ENCODE results near the gene ABCA10.

Gene ABCA10

DNA sequence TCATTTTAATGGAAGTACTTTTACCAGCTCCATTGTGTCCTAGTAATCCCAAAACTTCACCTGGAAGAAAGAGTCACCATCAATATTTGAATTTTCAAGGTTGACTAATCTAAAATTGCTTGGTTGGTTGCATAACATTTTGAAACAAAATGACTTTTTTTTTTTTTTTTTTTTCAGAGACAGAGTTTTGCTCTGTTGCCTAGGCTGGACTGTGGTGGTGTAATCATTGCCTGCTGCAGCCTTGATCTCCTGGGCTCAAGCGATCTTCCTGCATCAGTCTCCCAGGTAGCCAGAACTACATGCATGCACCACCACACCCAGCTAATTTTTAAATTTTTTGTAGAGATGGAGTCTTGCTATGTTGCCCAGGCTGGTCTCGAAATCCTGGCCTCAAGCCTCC lies 74.4 kb downstream of the ABCA10 start:
- no peak for DNase-seq

GRCh38 chr17:69150333-69150732 lies 78.3 kb downstream of the ABCA10 start:
- no peak for DNase-seq

DNA sequence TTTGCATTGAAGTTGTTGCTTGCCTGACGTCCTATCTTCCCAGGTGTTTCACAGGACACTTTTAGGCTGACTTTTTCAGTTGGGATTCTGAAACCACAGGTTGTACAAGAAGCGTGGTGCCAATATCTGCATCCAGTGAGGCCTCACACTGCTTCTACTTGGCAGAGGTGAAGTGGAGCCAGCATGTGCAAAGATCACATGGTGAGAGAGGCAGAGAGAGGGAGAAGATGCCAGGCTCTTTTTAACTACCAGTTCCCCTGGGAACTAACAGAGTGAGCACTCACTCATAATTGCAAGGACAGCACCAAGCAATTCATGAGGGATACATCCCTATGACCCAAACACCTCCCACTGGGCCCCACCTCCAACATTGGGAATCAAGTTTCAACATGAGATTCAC lies 81.2 kb downstream of the ABCA10 start:
- DNase-seq = no peak

DNA sequence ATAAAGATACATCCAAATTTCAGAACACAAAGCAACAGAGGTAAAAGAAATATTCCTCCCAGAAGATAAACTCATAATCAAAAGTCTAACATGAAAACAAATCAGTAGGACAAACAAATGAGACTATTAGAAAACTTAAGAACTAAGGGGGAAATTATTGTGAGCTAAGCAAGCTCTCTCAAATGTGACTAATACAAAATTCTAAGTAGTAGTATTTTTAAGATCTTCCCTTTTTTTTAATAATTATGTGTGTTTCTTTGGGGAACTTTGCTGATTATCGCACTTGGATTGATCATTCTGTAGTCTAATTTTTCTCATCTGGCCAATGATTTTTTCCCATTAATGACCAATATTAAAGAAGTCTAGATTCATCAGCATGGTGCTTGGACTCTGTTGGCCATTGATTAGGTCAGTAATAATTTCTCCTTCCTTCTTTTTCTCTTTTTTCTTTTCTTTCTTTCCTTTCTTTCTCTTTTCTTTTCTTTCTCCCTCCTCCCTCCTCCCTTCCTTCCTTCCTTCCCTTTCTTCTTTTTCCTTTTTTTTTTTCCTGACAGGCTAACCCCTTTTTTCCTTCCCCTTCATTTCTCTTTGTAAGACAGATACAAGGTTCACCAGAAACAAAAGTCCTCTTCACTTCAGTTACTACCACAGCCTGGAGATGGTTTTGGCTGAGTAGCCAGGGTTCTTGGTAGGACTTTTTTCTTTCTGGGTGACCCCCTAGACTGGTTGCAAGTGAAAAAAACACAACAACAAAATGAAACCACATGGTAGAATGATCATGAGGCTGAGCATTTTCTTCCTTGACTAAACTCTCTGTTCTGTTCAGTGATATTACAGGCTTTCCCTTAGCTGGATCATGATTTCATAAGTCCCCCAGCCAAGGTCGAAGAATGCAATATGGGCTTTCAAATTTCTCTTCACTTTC lies 84.0 kb downstream of the ABCA10 start:
- no peak for DNase-seq

DNA sequence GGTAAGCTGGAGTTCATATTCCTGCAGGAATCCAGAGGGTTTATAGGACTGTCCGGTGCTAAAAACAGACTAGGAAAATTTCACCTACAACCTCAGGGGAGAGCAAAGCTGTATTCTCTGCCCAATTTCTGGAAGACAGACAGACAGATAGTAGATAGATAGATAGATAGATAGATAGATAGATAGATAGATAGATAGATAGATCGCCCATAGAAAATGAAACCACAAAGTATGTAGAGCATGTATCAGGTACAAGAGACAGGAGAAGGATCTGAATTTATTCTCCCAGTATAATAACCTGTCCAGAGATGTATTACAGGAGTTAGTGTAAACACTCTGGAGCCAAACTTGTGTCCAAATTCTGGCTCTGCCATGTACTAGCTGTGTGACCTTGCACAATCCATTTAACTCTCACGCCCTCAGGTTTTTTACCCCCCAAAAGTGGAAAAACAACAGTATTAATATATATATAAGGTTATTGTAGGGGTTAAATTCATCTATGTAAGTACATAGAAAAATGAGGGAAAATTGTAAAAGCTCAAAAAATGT lies 84.9 kb downstream of the ABCA10 start:
- no peak for DNase-seq

DNA sequence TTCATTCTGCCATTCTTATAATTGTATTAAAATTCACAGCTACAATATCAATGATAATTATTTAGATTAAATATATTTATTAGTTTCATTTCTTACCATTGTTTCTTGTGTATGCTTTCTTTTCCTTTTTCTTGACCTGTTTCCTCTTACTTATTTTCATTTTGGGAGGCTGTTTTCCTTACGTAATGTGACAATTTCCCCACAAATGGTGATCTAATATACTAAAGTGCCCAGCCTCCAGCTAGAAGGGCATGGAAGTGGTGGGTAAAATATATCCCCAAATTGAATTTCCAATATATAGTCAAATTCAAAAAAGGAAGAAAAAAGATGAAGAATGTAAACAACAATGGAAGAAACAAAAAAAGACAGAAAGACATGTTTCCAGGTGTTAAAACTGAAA lies 85.5 kb downstream of the ABCA10 start:
- no peak for DNase-seq

DNA sequence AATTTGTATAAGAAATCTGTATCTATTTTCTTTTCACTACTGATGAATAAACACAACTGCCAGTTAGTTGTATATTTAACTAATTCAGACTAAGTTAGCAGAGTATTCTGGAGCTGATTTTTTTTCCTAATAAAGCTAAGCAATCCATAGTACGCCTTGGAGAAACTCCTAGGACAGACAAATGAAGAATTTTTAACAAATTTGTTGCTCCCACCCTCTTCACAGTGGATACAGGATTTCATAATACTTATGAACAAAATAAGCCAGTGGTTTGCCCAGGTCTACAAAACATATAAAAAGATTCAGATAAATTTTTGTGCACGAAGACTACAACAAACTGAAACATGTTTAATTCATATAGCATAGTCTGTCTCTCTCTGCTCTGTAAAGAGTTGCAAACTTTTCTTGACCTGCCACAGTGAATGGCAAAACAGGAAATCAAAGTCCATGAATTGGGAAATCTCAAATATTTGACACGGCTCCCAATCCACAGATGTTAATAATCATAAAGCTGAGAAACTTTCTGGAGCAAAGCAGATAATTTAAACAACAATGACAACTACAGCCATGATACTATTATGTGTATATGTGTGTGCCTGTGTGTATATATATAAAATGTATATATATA lies 86.3 kb downstream of the ABCA10 start:
- DNase-seq = no peak

GRCh38 chr17:69141431-69142174 lies 87.0 kb downstream of the ABCA10 start, which contains the start of gene ABCA6:
Gene ABCA6, minus strand, starts transcription at chr17:69141895. Its CDS starts 1,192 bp downstream, at chr17:69140703.
- no peak for DNase-seq

DNA sequence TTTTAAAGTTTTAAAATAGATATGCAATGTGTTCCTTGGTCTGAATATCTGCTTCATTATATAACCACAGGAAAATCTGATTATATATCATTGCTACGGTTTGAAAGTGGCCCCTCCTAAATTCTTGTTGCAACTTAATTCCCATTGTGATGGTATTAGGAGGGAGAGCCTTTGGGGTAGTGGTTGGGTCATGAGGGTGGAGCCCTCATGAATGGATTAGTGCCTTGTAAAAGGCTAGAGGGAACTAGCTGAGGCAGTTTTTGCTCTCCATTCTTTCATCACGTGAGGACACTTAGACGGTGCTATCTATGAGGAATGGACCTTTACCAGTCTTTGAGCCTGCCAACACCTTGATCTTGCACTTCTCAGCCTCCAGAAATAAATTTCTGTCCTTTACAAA lies 94.5 kb downstream of the ABCA10 start:
- DNase-seq = no peak

- DNase-seq = no peak
These were observed 97.9 kb downstream of the ABCA10 start for GRCh38 chr17:69130627-69131296.

DNA sequence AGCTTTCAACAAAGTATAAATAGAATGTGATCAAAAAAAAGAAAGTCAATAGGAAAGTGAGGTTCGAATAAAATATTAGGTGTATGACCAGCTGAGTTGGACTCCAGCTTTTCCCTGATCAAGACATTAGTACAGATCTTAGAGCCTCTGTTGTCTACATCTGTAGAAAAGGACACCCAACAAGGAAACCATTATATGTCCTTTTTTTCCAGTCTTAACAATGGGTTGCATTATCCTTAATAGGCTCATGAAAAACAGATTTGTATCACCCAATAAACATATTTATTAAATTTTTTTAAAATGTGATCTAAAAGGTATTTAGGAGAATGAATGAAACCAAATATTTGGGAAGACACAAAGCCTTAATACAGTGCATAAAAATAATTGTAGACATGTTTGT lies 105.0 kb downstream of the ABCA10 start:
- no peak for DNase-seq

DNA sequence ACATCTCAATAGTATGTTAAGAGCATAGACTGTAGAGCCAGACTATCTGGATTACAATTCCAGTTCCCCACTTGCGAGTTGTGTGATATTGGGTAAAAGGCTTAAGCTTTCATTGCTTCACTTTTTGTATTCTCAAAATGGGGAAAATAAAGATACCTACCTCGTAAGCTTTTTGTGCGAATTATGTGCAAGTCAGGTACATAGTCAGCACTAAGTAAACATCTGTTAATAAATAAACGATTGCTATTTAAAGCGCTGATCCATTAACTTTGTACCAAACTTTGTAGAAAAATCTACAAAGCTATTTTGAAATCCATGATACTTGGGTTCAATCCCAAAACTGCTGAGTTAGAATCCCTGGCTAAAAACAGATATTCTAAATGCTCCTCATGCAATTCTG lies 106.6 kb downstream of the ABCA10 start:
- DNase-seq = no peak

DNA sequence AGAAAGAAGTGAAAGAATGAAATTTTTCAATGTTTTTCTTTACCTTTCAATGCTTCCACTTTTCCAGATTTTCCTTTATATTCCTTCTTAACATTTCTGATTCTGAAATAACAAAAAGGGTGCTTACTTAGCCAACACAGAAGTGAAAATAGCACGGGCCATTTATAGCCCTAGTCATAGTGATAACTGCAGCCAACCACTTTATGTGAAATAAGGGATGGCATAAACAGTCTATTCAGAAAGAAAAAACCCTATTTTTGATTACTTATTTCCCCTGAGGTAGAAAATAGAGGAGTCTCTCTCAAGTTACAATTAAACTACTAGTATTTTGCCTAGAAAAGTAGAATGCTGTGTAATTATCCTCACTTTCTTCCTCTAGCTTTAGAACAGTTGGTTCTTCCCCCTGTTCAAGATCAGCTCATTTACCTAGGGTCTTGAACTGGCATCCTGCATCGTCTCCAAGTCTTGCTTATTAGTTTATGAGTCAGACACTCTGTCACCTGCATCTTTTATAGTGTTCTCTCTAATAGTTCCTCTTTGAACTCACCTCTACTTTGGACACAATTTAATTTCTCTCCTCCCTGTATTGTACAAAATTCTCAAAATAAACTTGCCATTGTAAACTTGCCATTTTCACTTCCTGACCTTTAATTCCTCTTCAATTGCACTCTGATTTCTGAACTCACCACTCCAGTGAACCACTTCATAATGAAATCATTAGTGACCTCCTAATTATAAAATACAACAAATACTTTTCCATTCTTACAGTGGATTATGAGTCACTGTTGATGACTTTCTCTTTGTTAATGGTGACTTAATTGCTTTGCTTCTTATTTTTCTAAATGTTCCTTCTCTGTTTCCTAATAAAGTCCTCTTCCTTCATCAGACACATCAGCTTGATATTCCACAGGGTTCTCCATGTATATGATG lies 110.5 kb downstream of the ABCA10 start:
- DNase-seq = no peak

DNA sequence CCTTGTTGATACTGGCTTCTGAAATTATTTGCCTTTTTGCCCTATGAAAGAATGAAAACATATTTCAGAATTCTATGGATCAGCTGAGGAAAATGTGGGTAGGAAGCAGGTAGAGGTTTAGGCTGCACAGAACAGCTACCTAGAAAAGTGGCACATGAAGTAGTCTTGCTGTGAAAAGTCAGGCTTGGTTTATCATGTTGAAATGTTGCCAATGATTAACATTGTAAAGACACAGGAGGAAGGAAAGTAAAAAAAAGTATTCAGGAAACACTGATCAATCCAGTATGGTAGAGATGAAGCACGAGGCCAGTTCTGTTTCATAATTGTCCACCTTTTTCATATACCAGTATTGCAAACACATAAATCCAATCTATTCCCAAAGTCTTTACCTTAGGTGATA lies 116.8 kb downstream of the ABCA10 start:
- DNase-seq = no peak

DNA sequence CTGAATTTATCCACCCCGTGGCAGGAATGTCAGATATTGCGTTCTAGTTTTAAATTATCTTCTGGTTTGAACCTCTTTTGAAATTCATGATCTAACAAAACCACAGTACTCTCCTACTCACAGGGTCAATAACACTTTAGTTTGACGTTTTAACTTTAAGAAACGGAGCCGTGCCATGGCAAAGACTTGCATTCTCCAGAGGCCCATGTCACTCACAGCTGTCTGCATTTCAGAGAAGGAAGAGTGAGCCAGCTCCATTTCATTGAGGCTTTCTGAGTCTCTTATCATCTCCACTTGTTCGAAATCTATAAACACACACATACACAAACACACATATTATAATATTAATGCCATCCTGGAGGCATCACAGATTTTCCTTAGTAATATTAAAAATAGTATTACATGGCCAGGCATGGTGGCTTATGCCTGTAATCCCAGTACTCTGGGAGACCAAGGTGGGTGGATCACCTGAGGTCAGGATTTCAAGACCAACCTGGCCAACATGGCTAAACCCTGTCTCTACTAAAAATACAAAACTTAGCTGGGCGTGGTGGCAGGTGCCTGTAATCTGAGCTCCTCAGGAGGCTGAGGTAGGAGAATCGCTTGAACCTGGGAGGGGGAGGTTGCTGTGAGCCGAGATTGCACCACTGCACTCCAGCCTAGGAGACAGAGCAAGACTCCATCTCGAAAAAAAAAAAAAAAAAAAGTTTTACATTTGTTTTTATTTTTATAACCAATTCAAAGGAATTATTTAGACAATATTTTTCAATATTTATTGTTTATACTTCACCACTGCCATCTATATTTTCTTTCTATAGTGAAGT lies 122.5 kb downstream of the ABCA10 start:
- DNase-seq = no peak

GRCh38 chr17:69103557-69104233 lies 124.9 kb downstream of the ABCA10 start:
- no peak for DNase-seq

DNA sequence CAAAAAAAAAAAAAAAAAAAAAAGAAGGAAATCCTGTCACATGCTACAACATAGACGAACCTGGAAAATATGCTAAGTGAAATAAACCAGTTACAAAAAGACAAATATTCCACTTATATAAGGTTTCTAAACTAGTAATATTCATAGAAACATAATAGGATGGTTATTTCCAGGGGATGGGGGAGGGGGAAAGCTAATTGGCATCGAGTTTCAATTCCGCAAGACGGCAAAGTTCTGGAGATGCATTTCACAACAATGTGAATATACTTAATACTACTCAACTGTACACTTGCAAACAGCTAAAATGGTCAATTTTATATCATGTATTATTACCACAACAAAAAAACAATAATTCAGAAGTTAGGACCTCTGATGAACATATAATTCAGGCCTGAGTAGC lies 130.0 kb downstream of the ABCA10 start:
- DNase-seq = no peak

Measured in activated naive CD4-positive, alpha-beta T cell treated with Interleukin-2 at 50 U/mL for 16 hours (primary cell).